Amniotic stem cell (primary cell): ENCODE measurements around the gene PRX.

Source experiments
- DNase-seq: peaks from one replicate; lab custom pipeline; 2025; lab: John Stamatoyannopoulos, UW

The PRX gene

DNA sequence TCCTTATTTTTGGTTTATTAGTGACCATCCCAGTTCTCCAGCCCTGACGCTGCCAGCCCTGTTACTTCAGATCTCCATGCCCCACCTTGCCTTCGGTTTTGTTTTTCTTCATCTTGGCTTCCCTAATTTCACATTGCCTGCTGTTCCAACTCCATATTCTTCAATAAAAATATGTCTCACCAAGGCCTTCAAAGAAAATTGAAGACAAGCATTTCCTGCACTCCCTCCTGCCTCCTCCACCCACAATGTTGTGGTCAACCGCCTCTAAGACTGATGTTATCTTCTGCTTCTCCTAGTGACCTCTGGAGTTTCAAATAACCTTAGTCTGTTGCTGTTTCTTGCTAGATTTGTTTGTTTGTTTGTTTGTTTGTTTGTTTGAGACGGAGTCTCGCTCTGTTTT lies 50.1 kb downstream of the PRX start:
- DNase-seq: no peak

GRCh38 chr19:40362160-40362559 lies 51.0 kb downstream of the PRX start:
- DNase-seq: no peak

DNA sequence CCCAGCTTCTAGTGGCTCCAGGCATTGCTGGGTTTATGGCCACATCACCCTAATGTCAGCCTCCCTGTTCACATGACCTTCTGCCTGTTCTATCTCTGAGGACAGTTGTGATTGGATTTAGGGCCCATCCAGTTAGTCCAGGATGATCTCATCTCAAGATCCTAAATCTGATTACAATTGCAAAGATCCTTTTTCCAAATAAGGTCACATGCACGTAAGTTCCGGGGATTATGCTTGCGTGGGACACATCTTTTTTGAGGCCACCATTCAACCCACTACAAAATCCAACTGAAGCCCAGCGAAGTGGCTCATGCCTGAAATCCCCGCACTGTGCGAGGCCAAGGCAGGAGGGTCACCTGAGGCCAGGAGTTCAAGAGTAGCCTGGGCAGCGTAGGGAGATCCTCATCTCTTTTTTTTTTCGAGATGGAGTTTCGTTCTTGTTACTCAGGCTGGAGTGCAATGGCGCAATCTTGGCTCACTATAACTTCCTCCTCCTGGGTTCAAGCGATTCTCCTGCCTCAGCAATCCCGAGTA lies 52.4 kb downstream of the PRX start:
- no peak for DNase-seq

- no peak for DNase-seq
These were observed 53.0 kb downstream of the PRX start for GRCh38 chr19:40360020-40360707.

DNA sequence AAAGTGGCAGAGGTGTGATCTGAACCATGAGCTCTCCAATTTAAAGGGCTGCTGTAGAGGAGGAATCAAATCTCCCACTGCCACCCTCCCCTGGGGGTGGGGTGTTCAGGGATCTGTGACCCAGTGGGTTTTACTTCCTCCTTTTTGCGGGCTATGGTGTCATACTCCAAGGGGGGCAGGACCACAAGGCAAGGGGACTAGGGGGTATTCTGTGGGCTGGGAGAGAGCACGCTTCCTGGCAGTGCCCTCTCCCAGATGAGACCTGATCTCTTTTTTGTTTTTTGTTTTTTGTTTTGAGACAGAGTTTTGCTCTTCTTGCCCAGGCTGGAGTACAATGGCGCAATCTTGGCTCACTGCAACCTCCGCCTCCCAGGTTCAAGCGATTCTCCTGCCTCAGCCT lies 54.4 kb downstream of the PRX start:
- DNase-seq: no peak

GRCh38 chr19:40357640-40358039 lies 55.5 kb downstream of the PRX start:
- no peak for DNase-seq

DNA sequence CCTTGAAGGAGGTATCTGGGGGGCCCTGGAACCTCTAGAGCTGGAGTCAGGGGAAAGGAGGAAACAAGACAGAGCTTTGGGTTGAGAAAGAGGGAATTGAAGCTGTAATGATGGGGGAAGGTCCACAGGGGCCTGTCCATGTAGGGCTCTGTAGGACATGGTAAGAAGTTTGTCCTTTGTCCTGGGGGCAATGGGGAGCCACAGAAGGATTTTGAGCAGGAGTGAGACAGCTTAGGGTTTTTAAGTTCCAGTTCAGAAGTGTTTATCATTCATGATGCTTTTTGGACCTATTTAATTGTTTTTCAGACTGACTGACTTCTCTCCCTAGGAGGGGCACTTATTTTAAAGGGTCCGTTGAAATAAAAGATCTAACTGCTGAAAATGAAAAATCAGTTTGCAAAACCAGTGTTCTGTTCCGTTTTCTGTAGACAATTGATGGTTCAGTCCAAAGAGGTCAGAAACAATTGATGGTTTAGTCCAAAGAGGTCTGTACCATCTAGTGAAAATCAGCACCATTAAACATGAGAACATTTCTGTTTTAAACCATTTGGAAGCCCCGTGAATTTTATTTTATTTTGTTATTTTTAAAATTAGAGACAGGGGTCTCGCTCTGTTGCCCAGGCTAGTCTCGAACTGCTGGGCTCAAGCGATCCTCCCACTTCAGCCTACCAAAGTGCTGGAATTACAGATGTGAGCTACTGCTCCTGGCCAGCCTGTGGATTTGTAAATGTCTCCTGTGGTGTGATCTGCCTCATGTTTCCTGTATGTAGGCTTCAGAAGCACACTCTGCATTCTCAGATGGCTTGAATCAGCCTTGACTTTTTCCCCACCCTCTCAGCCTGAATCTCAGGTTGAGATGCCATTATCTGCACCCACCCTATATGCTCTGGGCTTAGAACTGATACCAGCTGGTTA lies 56.2 kb downstream of the PRX start:
- DNase-seq: no peak

GRCh38 chr19:40355975-40356680 lies 57.0 kb downstream of the PRX start:
- no peak for DNase-seq

DNA sequence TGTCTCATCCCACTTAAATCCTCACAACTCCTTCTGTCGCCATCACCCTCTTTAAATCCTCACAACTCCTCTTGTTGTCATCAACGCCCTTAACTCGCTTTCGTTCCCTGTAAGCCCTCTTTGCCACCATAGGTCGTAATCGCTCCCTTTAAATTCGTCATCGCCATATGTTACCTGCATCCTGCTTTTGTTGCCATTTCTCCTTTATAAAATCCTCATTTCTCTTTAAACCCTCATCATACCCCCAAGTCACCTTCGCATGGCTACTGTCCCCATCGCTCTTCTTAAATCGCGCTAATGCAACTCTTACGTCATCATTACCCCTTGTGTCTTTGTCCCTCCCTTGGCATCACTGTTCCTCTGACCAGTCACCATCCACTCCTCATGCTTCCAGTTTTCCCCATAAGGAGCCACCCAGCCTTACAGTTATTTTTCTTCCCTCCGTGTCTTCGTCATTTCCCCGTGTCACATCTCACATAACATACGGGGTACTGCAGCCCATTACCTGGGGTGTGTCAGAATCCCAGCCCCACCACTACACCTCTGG lies 64.1 kb downstream of the PRX start:
- no peak for DNase-seq

DNA sequence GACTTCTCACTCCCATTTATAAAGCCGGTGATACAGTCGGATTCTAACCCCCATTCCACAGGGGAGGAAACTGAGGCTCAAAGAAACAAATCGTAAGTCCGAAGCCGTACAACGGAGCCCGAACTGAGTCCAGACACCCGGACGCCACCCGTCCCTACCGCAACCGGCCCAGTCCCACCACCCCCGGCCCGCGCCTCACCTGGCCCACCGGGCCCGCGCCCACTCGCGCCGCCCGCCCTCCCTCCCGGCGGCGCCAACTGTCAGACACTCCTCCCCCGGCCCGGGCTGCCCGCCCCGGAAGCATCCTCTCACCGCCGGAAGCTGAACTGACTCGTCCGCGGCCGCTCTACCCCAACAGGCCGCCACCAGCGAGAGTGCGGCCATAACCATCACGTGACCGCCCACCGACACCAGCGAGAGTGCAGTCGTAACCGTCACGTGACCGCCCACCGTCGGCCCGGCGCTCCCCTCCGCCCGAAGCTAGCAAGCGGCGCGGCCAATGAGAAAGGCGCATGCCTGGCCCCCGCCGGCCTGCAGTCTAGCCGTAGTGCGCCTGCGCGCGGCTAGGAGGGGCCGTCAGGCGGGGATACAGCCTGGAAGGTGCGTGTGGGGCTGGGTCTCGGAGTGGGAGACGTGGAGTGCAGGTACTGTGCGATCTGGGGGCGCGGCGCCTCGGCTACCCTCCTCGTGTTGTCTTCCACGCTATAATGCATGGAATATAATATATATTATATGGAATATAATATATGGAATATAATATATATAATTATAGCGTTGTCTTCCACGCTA lies 64.9 kb downstream of the PRX start, which contains the start of the genes C19orf47 and PLD3:
C19orf47 (minus strand) TSS at position 273 of the 789 bp plus-strand sequence. CDS start 6,540 bp downstream, outside the sequence.
PLD3 (plus strand) TSS at position 571 of the 789 bp plus-strand sequence. CDS start 17,789 bp downstream, outside the sequence.
- peak; percentile 99 for DNase-seq

DNA sequence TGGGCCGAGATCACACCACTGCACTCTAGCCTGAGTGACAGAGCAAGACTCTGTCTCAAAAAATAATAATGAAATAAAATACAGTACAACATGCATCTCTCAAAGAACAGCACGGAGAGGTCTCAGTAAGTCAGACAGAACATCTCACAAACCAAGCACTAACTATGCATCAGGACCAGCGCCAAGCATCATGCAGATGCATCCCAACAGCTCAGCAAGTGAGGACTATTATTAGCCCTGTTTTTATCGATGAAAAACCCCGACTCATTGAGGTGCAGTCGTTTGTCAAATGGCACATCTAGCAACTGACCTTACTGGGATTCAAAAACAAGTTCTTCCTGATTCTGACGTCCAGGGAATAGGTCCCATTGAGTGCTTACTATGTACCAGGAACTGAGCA lies 68.8 kb downstream of the PRX start:
- no peak for DNase-seq
